VCaP (cell line): ENCODE results near the gene KIAA1614.
A peak's percentile ranks its signal among the peaks of the same experiment; 100 is the strongest.

ENCODE experiments used
- H3K27ac ChIP-seq: fragments of 450-650 bp; 2 replicates; pipeline ENCODE4 v1.5.1; 2017
- CTCF ChIP-seq: fragments of 450-650 bp; conservative IDR thresholded peaks from 2 replicates; pipeline ENCODE4 v1.5.1; 2017; ENCODE audit warnings: mild to moderate bottlenecking, moderate library complexity

KIAA1614 gene

GRCh38 chr1:180912801-180913565, at the start of gene KIAA1614:
Gene KIAA1614, plus strand, starts transcription at chr1:180912897. Its CDS starts 347 bp downstream, at chr1:180913244.
- peak within 1 kb of the TSS; percentile 51; the same call in 1 of the 2 replicates for H3K27ac ChIP-seq
- TF ChIP-seq CTCF: no peak

- peak overlapping the region; percentile 46 for H3K27ac ChIP-seq
- TF ChIP-seq CTCF: peak; percentile 77
Measured at GRCh38 chr1:180863158-180863775, 49.4 kb upstream of the KIAA1614 start.

- H3K27ac ChIP-seq: no peak overlapping the region
Measured at GRCh38 chr1:180881806-180882509, 30.7 kb upstream of the KIAA1614 start.

GRCh38 chr1:180884588-180885300, 28.0 kb upstream of the KIAA1614 start:
- H3K27ac ChIP-seq: no peak overlapping the region
- no peak for TF ChIP-seq CTCF

More at GRCh38 chr1:180881806-180882509, 30.7 kb upstream of the KIAA1614 start:
- peak; percentile 73 for TF ChIP-seq CTCF

GRCh38 chr1:180886338-180886737, 26.4 kb upstream of the KIAA1614 start:
- no peak overlapping the region for H3K27ac ChIP-seq

GRCh38 chr1:180887841-180888240, 24.9 kb upstream of the KIAA1614 start:
- no peak for TF ChIP-seq CTCF
- H3K27ac ChIP-seq: no peak overlapping the region

More at GRCh38 chr1:180886338-180886737, 26.4 kb upstream of the KIAA1614 start:
- no peak for TF ChIP-seq CTCF

- H3K27ac ChIP-seq: no peak overlapping the region
- TF ChIP-seq CTCF: no peak
Measured at GRCh38 chr1:180888870-180889269, 23.8 kb upstream of the KIAA1614 start.
